Measurements from ENCODE around the gene CCDC78. TPM values are rescaled to one million over a fixed set of nuclear protein-coding genes. Genes with fewer than 3 reads are reported as not detected.

The CCDC78 gene
- total RNA-seq, 6 experiments from 2014 or later = 0.31 TPM; not detected in 5

DNA sequence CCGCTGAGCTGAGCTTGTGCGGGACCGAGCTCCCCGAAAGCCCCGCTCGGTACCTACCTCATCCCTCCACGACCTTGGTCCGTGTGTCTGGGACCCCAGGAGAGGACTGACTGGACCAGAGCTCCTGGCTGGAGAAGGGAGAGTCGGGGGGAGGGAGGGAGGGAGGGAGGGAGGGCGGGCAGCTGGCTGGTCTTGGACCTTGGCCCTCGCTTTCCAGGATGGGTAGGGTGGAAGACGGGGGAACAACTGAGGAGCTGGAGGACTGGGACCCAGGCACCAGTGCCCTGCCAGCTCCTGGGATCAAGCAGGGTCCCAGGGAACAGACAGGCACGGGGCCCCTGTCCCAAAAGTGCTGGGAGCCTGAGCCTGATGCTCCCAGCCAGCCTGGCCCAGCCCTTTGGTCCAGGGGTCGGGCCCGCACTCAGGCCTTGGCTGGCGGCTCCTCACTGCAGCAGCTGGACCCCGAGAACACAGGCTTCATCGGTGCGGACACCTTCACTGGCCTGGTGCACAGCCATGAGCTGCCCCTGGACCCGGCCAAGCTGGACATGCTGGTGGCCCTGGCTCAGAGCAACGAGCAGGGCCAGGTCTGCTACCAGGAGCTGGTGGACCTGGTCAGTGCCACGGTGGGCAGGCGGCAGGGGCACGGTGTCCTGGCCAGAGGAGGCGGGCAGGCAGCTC lies 50.2 kb downstream of the CCDC78 start:
- no peak for DNase-seq
- Histone ChIP-seq H3K36me3 (peaks cover 0 to 27% (median 10%) of the 10 kb centered on the region in 4 donors), H3K27me3 (no peaks in the 10 kb centered on the region), H3K9me3 (no peaks in the 10 kb centered on the region), H3K27ac (no peak overlapping the region), H3K4me1 (peaks cover 0 to 8% (median under 1%) of the 10 kb centered on the region in 4 donors), H3K4me3 (peak overlapping the region in 2 of 3 donors; percentile 18 to 38)
- ATAC-seq = no peak
- WGBS (ENCODE audit: insufficient coverage, low coverage, low lambda C conversion rate, missing lambda C conversion rate) = 10% methylated on average over 2 of the region's 25 CpGs
- TF ChIP-seq, protein P1, sequence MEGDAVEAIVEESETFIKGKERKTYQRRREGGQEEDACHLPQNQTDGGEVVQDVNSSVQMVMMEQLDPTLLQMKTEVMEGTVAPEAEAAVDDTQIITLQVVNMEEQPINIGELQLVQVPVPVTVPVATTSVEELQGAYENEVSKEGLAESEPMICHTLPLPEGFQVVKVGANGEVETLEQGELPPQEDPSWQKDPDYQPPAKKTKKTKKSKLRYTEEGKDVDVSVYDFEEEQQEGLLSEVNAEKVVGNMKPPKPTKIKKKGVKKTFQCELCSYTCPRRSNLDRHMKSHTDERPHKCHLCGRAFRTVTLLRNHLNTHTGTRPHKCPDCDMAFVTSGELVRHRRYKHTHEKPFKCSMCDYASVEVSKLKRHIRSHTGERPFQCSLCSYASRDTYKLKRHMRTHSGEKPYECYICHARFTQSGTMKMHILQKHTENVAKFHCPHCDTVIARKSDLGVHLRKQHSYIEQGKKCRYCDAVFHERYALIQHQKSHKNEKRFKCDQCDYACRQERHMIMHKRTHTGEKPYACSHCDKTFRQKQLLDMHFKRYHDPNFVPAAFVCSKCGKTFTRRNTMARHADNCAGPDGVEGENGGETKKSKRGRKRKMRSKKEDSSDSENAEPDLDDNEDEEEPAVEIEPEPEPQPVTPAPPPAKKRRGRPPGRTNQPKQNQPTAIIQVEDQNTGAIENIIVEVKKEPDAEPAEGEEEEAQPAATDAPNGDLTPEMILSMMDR (IDR thresholded peaks at IDR 0.05) = no peak
- intact Hi-C loops (cut with DNase I) = no loop called here

DNA sequence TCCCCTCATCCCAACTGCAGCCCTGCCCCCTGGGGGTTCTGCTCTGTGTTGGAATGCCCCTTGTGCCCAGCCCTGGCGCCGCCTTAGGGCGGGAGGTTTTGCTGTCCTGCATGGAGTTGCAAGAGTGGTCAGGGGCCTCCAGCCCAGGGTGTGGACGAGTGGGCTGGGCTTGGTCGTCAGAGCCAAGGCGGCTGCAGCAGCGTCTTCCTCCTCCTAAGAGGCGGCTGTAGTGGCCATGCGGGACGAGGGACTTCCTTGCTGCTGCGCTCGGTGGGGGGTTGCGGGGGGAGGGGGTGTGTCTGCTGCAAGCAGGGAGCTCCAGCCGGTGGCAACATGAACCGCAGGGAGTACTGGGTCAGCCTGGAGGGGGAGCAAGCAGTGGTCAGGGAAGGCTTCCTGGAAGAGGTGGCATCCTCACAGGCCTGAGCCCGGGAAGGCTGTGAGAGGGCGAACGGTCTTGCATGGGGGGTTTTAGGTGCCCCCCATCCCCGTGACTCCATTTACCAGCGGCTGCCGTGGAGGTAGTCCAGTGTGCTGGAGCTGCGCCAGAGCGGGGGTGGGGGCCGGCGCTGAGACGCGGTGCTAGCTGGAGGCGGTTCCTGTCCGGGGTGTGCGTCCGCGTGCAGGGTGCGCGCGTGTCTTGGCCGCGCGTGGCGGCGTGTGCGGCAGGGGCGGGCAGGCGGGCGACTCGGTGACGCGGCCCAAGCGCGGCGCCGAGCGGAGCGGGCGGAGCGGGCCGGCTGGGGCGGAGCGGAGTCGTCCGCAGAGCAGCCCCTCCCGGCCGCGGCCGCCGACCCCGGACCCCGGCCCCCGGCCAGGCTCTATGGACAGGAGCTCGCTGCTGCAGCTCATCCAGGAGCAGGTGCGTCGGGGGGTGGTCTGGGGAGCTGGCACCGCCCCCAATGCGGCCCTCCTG lies 51.0 kb downstream of the CCDC78 start, which contains the start of gene RHBDL1:
RHBDL1 (plus strand) TSS at position 704 of the 916 bp plus-strand sequence; CDS start at position 824, 120 bp downstream.
- H3K9me3 ChIP-seq = no peaks in the 10 kb centered on the region
- DNase-seq = no peak
- intact Hi-C loops (cut with DNase I) = no loop called here
- 8% methylated on average over 2 of the region's 73 CpGs for WGBS (ENCODE audit: insufficient coverage, low coverage, low lambda C conversion rate, missing lambda C conversion rate)
- peak within 1 kb of the TSS in 2 of 3 donors; percentile 18 to 38 for H3K4me3 ChIP-seq
- H3K27ac ChIP-seq = no peak within 1 kb of the TSS
- ATAC-seq = no peak
- H3K4me1 ChIP-seq = peaks cover 0 to 5% (median 0%) of the 10 kb centered on the region in 4 donors
- no peaks in the 10 kb centered on the region for H3K27me3 ChIP-seq
- no peak for TF ChIP-seq POLR2A (IDR thresholded peaks at IDR 0.05)
- TF ChIP-seq, protein P1 (IDR thresholded peaks at IDR 0.05) = no peak
- peaks cover 0 to 35% (median 13%) of the 10 kb centered on the region in 4 donors for H3K36me3 ChIP-seq

DNA sequence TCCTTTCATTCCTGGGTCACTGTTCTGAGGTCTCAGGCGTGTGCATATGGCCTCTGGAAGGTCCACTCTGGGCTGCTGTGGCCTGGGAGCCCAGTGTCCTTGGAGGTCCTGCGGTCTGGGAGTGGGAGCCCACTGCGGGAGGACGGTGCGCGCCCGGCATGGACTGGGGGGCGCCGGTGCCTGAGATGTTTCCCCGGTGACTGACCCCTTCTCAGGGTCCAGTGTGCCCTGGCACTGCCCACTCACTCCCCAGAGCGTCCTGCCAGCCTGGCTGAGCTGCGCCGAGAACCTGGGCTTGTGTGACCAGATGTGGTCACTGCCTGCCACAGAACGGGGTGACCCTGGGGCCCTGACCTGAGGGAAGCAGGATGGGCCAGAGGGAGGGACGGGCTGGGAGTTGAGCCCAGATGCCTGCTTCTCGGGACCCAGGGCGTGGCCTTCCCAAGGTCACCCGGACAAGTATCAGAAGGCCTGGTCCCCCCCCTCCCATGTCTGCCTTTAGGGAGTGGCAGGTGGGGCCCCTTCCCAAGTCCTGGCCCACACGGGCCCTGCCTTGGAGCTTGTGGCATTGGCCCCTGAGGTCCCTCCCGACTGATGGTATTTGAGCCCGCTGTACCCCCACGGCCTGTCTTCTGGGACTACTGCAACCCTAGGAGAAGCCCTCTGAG lies 51.9 kb downstream of the CCDC78 start:
- Histone ChIP-seq H3K36me3 (peaks cover 0 to 43% (median 15%) of the 10 kb centered on the region in 4 donors), H3K27me3 (no peaks in the 10 kb centered on the region), H3K9me3 (no peaks in the 10 kb centered on the region), H3K27ac (no peak overlapping the region), H3K4me3 (no peak overlapping the region), H3K4me1 (peaks cover 0 to 7% (median 0%) of the 10 kb centered on the region in 4 donors)
- TF ChIP-seq, protein P1 (IDR thresholded peaks at IDR 0.05) = no peak
- no peak for TF ChIP-seq POLR2A (IDR thresholded peaks at IDR 0.05)
- DNase-seq = no peak
- no peak for ATAC-seq
- WGBS (ENCODE audit: insufficient coverage, low coverage, low lambda C conversion rate, missing lambda C conversion rate) = 20% methylated on average over 1 of the region's 22 CpGs
- intact Hi-C loops (cut with DNase I) = no loop called here

DNA sequence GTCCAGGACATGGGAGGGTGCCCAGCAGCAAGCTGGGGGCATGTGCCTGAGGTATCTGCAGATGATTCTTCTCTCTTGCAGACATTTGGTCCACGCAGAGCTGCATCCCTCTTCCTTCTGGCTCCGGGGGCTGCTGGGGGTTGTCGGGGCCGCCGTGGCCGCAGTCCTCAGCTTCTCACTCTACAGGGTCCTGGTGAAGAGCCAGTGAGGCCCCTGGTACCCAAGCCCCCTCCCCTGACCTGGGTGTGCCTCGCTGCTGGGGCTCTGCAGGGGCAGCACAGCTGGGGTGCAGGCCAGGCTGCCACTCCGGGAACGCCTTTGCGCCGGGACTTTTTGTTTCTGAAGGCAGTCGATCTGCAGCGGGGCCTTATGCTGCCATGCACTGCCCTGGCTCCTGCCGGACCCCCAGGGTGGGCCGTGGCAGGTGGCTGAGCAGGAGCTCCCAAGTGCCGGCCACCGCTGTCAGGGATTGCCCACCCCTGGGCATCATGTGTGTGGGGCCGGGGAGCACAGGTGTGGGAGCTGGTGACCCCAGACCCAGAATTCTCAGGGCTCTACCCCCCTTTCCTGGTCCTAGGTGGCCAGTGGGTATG lies 52.7 kb downstream of the CCDC78 start:
- ATAC-seq = no peak
- Histone ChIP-seq H3K4me3 (no peak overlapping the region), H3K27me3 (no peaks in the 10 kb centered on the region), H3K4me1 (peaks cover 0 to 10% (median 0%) of the 10 kb centered on the region in 4 donors), H3K27ac (no peak overlapping the region), H3K9me3 (no peaks in the 10 kb centered on the region), H3K36me3 (peaks cover 0 to 43% (median 15%) of the 10 kb centered on the region in 4 donors)
- no peak for DNase-seq
- TF ChIP-seq POLR2A (IDR thresholded peaks at IDR 0.05) = no peak
- TF ChIP-seq, protein P1 (IDR thresholded peaks at IDR 0.05) = no peak
- intact Hi-C loops (cut with DNase I) = no loop called here
- no CpG with 5 or more reads among the region's 18 CpGs for WGBS (ENCODE audit: insufficient coverage, low coverage, low lambda C conversion rate, missing lambda C conversion rate)
